K562 (cell line): ENCODE measurements around the gene LSM11. TPM values are rescaled to one million over a fixed set of nuclear protein-coding genes. Genes with fewer than 3 reads are reported as not detected.

Source experiments
- ARHGAP35 ChIP-seq: fragments of 450-650 bp; IDR thresholded peaks from 2 replicates; pipeline ENCODE4 v1.6.1; 2018; ENCODE audit not compliant: partially characterized antibody
- C11orf30 ChIP-seq: fragments of 450-650 bp; IDR thresholded peaks from 2 replicates; pipeline ENCODE4 v1.6.1; 2016; ENCODE audit warnings: low read depth, mild to moderate bottlenecking
- HMG20A ChIP-seq: fragments of 450-650 bp; formaldehyde crosslinking; conservative IDR thresholded peaks from 2 replicates; pipeline ENCODE4 v1.4.0; 2020; ENCODE audit warnings: mild to moderate bottlenecking, mixed read lengths
- HNRNPUL1 ChIP-seq: fragments of 200-400 bp; formaldehyde crosslinking; IDR thresholded peaks from 2 replicates; pipeline ENCODE4 v1.6.1; 2017; ENCODE audit warnings: low read length
- HSF4 ChIP-seq: fragments of 250-450 bp; sonication (Bioruptor Pico); IDR thresholded peaks from 2 replicates; pipeline ENCODE4 v2.1.2; 2022; ENCODE audit warnings: mild to moderate bottlenecking, moderate library complexity, borderline replicate concordance
- MED1 ChIP-seq: sonication (generic); formaldehyde crosslinking; IDR thresholded peaks from 2 replicates; pipeline ENCODE4 v1.8.1; 2023; ENCODE audit warnings: missing genetic modification reagents, borderline replicate concordance
- MXI1 ChIP-seq: IDR thresholded peaks from 2 replicates; pipeline ENCODE4 v1.6.1; 2011; ENCODE audit warnings: low read depth, mild to moderate bottlenecking, improper control_type of control experiment, low read length
- NFE2 ChIP-seq: IDR thresholded peaks from 2 replicates; pipeline ENCODE4 v1.6.1; 2014; ENCODE audit warnings: antibody characterized with exemption, low read depth
- NFE2L1 ChIP-seq: fragments of 450-650 bp; IDR thresholded peaks from 2 replicates; pipeline ENCODE4 v1.6.1; 2016; ENCODE audit warnings: missing genetic modification characterization, low read depth, mild to moderate bottlenecking, missing compliant biosample characterization, moderate library complexity, borderline replicate concordance
- NFRKB ChIP-seq: fragments of 450-650 bp; IDR thresholded peaks from 2 replicates; pipeline ENCODE4 v1.6.1; 2016; ENCODE audit warnings: low read depth
- PCBP1 ChIP-seq: fragments of 200-400 bp; formaldehyde crosslinking; IDR thresholded peaks from 2 replicates; pipeline ENCODE4 v1.6.1; 2018; ENCODE audit warnings: mild to moderate bottlenecking, low read depth, low read length; ENCODE audit not compliant: poor library complexity, severe bottlenecking
- PHF21A ChIP-seq: fragments of 450-650 bp; IDR thresholded peaks from 2 replicates; pipeline ENCODE4 v1.6.1; 2017; ENCODE audit warnings: low read depth, borderline replicate concordance
- PML ChIP-seq: IDR thresholded peaks from 2 replicates; pipeline ENCODE4 v1.6.1; 2012; ENCODE audit warnings: low read length, inconsistent platforms
- PRMT5 ChIP-seq: sonication (generic); formaldehyde crosslinking; IDR thresholded peaks from 2 replicates; pipeline ENCODE4 v1.5.0; 2020; ENCODE audit warnings: missing genetic modification reagents
- RBM22 ChIP-seq: fragments of 200-400 bp; formaldehyde crosslinking; IDR thresholded peaks from 2 replicates; pipeline ENCODE4 v1.6.1; 2018; ENCODE audit warnings: low read length, low read depth; ENCODE audit not compliant: poor library complexity, severe bottlenecking
- SAFB2 ChIP-seq: fragments of 200-400 bp; formaldehyde crosslinking; IDR thresholded peaks from 2 replicates; pipeline ENCODE4 v1.6.1; 2018; ENCODE audit warnings: borderline replicate concordance, low read length, low read depth, moderate library complexity; ENCODE audit not compliant: severe bottlenecking
- TRIM24 ChIP-seq, 2 experiments: fragments of 450-650 bp; IDR thresholded peaks; 2 replicates each; pipeline ENCODE4 v1.6.1; 2016
- ZC3H8 ChIP-seq: fragments of 450-650 bp; IDR thresholded peaks from 2 replicates; pipeline ENCODE4 v1.6.1; 2017
- ZNF408 ChIP-seq: fragments of 250-450 bp; sonication (Bioruptor Pico); IDR thresholded peaks from 2 replicates; pipeline ENCODE4 v1.4.0; 2020; ENCODE audit warnings: low read depth, mild to moderate bottlenecking, moderate library complexity
- ZNF511 ChIP-seq: sonication (generic); formaldehyde crosslinking; IDR thresholded peaks from 2 replicates; pipeline ENCODE4 v1.8.0; 2022; ENCODE audit warnings: mild to moderate bottlenecking, missing genetic modification reagents
- ZNF76 ChIP-seq: fragments of 250-450 bp; sonication (Bioruptor Pico); IDR thresholded peaks from 2 replicates; pipeline ENCODE4 v1.4.0; 2020; ENCODE audit warnings: mild to moderate bottlenecking, moderate library complexity, borderline replicate concordance
- polyA plus RNA-seq, 8 experiments: library from polyadenylated mRNA; depleted of rRNA in 4 of 8; stranded (reverse) in 5 of 8; unstranded in 3 of 8; fragments of >200 nt; fragmentation: Nextera tagmentation in 2 of 8; fragmentation: Illumina TruSeq in 1 of 8; extraction: Ambion mirVana in 2 of 8; extraction: Trizol in 1 of 8; gene quantifications; 2 replicates each; pipeline versions ENCODE4 v1.2.1 to v1.2.3, GENCODE V29; 2011 to 2014; ENCODE audit warnings: inconsistent platforms in 1 of 8, missing spikeins in 1 of 8
- total RNA-seq, 7 experiments: library from RNA; depleted of rRNA in 6 of 7; stranded (reverse); fragments of >200 nt in 6 of 7; fragmentation: Illumina TruSeq in 2 of 7; extraction: Trizol in 2 of 7; gene quantifications; 2 replicates each; pipeline versions ENCODE4 v1.2.1 to v1.2.3, GENCODE V29; 2011 to 2021; ENCODE audit warnings: low replicate concordance in 1 of 7
- TF ChIP-seq, protein P1 (sequence below): sonication (generic); formaldehyde crosslinking; IDR thresholded peaks from 2 replicates; pipeline ENCODE4 v1.8.0; 2022; ENCODE audit warnings: missing genetic modification reagents, mild to moderate bottlenecking, moderate library complexity, borderline replicate concordance
- TF ChIP-seq, protein P2 (sequence below): fragments of 250-450 bp; sonication (Bioruptor Pico); IDR thresholded peaks from 2 replicates; pipeline ENCODE4 v1.4.0; 2020; ENCODE audit warnings: mild to moderate bottlenecking
- TF ChIP-seq, protein P3 (sequence below): fragments of 250-450 bp; sonication (Bioruptor Pico); IDR thresholded peaks from 2 replicates; pipeline ENCODE4 v1.4.0; 2020; ENCODE audit warnings: mild to moderate bottlenecking, moderate library complexity, borderline replicate concordance

Gene LSM11
- total and polyA plus RNA-seq, 9 of the 15 experiments (the other 6 are each of a cell fraction or from before 2014, with no cell fraction given): 1.8 to 9.4 (median 4.7) TPM

- TF ChIP-seq RBM22 (peak; percentile 48), PCBP1 (no peak), ZNF511 (CRISPR knock-in tag) (no peak), NFE2L1 (tag) (no peak), MED1 (CRISPR knock-in tag) (no peak), HSF4 (CRISPR knock-in tag) (no peak), ZNF408 (CRISPR knock-in tag) (no peak), PRMT5 (no peak), ZC3H8 (no peak), TRIM24 (IDR thresholded peaks at IDR 0.05) (peak; percentile 44 to 46; a peak in 3 of 4 replicates), SAFB2 (no peak), ARHGAP35 (no peak), ZNF76 (no peak), NFRKB (peak; percentile 80), PHF21A (no peak), HNRNPUL1 (no peak), PML (peak; percentile 18), MXI1 (peak; percentile 55; the same call in 1 of the 2 replicates), NFE2 (no peak), C11orf30 (peak; percentile 85), HMG20A (CRISPR knock-in tag) (no peak)
- TF ChIP-seq, protein P1, sequence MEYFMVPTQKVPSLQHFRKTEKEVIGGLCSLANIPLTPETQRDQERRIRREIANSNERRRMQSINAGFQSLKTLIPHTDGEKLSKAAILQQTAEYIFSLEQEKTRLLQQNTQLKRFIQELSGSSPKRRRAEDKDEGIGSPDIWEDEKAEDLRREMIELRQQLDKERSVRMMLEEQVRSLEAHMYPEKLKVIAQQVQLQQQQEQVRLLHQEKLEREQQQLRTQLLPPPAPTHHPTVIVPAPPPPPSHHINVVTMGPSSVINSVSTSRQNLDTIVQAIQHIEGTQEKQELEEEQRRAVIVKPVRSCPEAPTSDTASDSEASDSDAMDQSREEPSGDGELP (CRISPR knock-in tag): peak; percentile 74; the same call in 1 of the 2 replicates
- TF ChIP-seq, protein P2, sequence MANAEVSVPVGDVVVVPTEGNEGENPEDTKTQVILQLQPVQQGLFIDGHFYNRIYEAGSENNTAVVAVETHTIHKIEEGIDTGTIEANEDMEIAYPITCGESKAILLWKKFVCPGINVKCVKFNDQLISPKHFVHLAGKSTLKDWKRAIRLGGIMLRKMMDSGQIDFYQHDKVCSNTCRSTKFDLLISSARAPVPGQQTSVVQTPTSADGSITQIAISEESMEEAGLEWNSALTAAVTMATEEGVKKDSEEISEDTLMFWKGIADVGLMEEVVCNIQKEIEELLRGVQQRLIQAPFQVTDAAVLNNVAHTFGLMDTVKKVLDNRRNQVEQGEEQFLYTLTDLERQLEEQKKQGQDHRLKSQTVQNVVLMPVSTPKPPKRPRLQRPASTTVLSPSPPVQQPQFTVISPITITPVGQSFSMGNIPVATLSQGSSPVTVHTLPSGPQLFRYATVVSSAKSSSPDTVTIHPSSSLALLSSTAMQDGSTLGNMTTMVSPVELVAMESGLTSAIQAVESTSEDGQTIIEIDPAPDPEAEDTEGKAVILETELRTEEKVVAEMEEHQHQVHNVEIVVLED (CRISPR knock-in tag): no peak
- TF ChIP-seq, protein P3, sequence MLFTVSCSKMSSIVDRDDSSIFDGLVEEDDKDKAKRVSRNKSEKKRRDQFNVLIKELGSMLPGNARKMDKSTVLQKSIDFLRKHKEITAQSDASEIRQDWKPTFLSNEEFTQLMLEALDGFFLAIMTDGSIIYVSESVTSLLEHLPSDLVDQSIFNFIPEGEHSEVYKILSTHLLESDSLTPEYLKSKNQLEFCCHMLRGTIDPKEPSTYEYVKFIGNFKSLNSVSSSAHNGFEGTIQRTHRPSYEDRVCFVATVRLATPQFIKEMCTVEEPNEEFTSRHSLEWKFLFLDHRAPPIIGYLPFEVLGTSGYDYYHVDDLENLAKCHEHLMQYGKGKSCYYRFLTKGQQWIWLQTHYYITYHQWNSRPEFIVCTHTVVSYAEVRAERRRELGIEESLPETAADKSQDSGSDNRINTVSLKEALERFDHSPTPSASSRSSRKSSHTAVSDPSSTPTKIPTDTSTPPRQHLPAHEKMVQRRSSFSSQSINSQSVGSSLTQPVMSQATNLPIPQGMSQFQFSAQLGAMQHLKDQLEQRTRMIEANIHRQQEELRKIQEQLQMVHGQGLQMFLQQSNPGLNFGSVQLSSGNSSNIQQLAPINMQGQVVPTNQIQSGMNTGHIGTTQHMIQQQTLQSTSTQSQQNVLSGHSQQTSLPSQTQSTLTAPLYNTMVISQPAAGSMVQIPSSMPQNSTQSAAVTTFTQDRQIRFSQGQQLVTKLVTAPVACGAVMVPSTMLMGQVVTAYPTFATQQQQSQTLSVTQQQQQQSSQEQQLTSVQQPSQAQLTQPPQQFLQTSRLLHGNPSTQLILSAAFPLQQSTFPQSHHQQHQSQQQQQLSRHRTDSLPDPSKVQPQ (CRISPR knock-in tag): no peak
Measured at GRCh38 chr5:157731272-157732129, 12.0 kb upstream of the LSM11 start, which contains the start of gene THG1L (continued).
